BJ (cell line): ENCODE results near the gene EXOSC5. TPM values are rescaled to one million over a fixed set of nuclear protein-coding genes. Genes with fewer than 3 reads are reported as not detected.
"Not testable (repeated sequence)": the region's sequence is repeated elsewhere in the genome, so short reads cannot be mapped to it uniquely, and the experiment has no call there.

Source experiments
- CTCF ChIA-PET: fragments of 350-600 bp; formaldehyde crosslinking; extraction: SDS; loops from one replicate; lab custom pipeline; 2021; ENCODE audit warnings: antibody characterized with exemption, inconsistent platforms; lab: Yijun Ruan, JAX
- POLR2A ChIA-PET: fragments of 300-600 bp; sonication (Branson Sonifier 250); formaldehyde crosslinking; extraction: SDS; loops from one replicate; lab custom pipeline; 2021; ENCODE audit warnings: antibody characterized with exemption; lab: Charles Lee
- DNase-seq: peaks from one replicate; pipeline ENCODE4 v3.0.0-alpha.2; 2011; ENCODE audit warnings: low read depth
- H3K27me3 ChIP-seq: 2 replicates; pipeline ENCODE4 v1.6.0; 2011; ENCODE audit warnings: low read length; ENCODE audit not compliant: control insufficient read depth, insufficient read depth
- H3K36me3 ChIP-seq: 2 replicates; pipeline ENCODE4 v1.5.1; 2011; ENCODE audit warnings: low read length; ENCODE audit not compliant: control insufficient read depth, insufficient read depth
- H3K4me3 ChIP-seq: 2 replicates; pipeline ENCODE4 v1.5.1; 2011; ENCODE audit warnings: low read depth, mild to moderate bottlenecking, control low read depth, low read length
- polyA plus RNA-seq: library from polyadenylated mRNA; depleted of rRNA; stranded (reverse); fragments of >200 nt; gene quantifications from 2 replicates; pipeline ENCODE4 v1.2.3, GENCODE V29; 2011
- TF ChIP-seq, protein P1 (sequence below): IDR thresholded peaks from 2 replicates; pipeline ENCODE4 v1.5.1; 2011; ENCODE audit warnings: low read depth, mild to moderate bottlenecking, control low read depth, inconsistent platforms, low read length, moderate library complexity; ENCODE audit not compliant: insufficient read depth

Gene EXOSC5
- polyA plus RNA-seq, 1 experiment, result 24.7 TPM

DNA sequence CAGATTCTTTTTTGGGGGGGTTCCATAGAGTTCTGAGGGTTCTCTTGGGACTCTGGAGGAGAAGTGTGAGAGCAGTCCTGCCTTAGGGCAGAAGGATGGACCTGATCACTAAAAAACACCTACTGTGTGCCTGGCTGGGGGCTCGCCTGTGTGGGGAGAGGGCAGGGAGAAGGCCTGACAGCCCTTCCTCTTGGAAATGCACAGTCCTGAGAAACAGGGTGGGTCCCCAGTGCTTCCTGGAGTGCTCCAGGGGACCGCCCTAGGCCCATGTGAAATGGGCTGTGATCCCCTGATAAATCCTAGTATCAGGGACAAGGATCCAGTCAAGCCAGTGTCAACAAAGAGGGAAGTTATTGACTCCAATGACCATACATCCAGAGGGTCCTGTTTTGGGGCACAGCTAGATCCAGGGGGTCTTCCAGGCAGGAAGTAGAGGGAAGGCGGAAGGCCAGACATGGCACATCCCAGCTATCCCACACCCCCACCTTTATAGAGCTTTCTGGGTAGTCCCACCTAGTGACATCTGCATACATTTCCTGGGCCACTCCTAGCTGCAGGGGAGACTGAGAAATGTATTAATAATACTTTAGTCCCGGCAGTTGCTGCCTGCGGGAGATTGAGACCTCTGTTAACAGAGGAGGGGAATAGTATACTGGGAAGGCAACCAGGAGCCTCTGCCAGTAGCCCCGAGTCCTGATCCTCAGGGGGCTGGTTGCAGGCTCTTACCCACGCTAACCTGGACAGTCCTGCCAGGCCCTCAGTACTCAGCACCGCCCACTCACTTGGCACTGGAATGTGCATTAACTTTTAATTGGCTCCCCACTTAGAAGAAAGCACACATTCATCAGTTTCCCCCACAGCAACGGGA lies 14.2 kb upstream of the EXOSC5 start:
- no peak for DNase-seq
- H3K36me3 ChIP-seq, result peaks cover 25% of the 10 kb centered on the region
- no peaks in the 10 kb centered on the region for H3K27me3 ChIP-seq
- CTCF ChIA-PET, result no interaction called here
- H3K4me3 ChIP-seq, result no peak overlapping the region
- TF ChIP-seq, protein P1, sequence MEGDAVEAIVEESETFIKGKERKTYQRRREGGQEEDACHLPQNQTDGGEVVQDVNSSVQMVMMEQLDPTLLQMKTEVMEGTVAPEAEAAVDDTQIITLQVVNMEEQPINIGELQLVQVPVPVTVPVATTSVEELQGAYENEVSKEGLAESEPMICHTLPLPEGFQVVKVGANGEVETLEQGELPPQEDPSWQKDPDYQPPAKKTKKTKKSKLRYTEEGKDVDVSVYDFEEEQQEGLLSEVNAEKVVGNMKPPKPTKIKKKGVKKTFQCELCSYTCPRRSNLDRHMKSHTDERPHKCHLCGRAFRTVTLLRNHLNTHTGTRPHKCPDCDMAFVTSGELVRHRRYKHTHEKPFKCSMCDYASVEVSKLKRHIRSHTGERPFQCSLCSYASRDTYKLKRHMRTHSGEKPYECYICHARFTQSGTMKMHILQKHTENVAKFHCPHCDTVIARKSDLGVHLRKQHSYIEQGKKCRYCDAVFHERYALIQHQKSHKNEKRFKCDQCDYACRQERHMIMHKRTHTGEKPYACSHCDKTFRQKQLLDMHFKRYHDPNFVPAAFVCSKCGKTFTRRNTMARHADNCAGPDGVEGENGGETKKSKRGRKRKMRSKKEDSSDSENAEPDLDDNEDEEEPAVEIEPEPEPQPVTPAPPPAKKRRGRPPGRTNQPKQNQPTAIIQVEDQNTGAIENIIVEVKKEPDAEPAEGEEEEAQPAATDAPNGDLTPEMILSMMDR, result no peak
- POLR2A ChIA-PET, result no interaction called here

DNA sequence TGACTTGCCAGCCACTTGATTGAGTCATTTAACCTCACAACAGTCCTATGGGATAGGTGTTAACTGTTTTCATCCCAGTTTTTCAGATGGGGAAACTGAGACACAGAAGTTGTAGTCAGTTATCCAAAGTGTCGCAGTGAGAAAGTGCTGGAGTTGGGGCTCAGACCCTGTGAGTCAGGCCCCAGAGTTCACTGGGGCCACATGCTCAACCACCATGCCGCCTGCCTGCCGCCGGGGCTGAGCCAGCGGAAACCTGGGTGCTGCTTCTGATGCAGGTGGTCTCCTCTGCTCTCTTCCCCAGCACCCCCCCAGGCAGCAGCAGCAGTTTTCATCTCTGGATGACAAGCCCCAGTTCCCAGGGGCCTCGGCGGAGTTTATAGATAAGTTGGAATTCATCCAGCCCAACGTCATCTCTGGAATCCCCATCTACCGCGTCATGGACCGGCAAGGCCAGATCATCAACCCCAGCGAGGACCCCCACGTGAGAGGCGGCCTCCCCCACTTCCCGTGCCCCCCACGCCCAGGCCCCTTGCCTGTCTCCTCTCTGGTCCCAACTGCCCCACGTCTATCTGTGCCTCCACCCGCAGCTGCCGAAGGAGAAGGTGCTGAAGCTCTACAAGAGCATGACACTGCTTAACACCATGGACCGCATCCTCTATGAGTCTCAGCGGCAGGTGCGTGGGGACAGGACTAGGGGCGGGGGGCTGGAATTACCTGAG lies 13.3 kb upstream of the EXOSC5 start:
- Histone ChIP-seq H3K27me3 (no peaks in the 10 kb centered on the region), H3K36me3 (peaks cover 22% of the 10 kb centered on the region), H3K4me3 (no peak overlapping the region)
- ChIA-PET POLR2A (no interaction called here), CTCF (interaction anchor here (1.4 kb wide), 1 partner anchor 18 kb away, joined by 3 read pairs; no protein-coding TSS in a partner anchor)
- DNase-seq, result no peak
- TF ChIP-seq, protein P1, result no peak

DNA sequence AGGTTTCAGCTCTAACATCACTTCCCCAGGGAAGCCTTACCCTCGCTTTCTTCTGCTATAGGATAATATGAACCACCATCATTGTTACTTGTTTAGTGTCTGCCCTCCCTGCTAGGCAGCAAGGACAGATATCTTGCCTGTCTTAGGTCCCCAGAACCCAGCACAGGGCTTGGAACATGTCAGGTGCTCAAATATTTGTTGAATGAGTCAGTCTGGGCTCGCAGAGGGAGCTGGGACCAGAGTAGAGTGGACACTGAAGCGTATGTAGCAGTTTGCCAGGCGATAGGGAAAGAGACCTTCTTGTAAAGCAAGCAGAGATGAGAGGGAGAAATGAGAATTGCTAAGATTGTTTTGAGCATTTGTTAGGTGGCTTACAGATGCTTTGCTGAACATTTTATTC lies 12.1 kb upstream of the EXOSC5 start:
- H3K4me3 ChIP-seq, result no peak overlapping the region
- ChIA-PET CTCF (interaction anchor here (1.4 kb wide), 1 partner anchor 20 kb away, joined by 3 read pairs; no protein-coding TSS in a partner anchor), POLR2A (no interaction called here)
- no peak for DNase-seq
- TF ChIP-seq, protein P1, result no peak
- H3K27me3 ChIP-seq, result no peaks in the 10 kb centered on the region
- peaks cover 16% of the 10 kb centered on the region for H3K36me3 ChIP-seq

DNA sequence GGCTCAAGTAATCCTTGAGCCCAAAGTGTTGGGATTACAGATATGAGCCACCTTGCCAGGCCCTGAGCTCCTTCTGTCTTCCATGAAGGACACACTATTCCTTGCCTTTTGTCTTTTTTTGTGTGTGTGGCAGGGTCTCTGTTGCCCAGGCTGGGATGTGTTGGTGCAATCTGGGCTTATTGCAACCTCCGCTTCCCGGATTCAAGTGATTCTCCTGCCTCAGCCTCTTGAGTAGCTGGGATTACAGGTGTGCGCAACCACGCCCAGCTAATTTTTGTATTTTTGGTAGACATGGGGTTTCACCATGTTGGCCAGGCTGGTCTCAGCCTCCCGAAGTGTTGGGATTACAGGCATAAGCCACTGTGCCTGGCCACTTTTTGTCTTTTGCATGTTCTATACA lies 11.7 kb upstream of the EXOSC5 start:
- CTCF ChIA-PET, result interaction anchor here (0.6 kb wide), 1 partner anchor 17 kb away, joined by 3 read pairs; no protein-coding TSS in a partner anchor
- POLR2A ChIA-PET, H3K27me3 ChIP-seq, DNase-seq, H3K4me3 ChIP-seq: not testable (repeated sequence)
- H3K36me3 ChIP-seq, result peaks cover 16% of the 10 kb centered on the region

DNA sequence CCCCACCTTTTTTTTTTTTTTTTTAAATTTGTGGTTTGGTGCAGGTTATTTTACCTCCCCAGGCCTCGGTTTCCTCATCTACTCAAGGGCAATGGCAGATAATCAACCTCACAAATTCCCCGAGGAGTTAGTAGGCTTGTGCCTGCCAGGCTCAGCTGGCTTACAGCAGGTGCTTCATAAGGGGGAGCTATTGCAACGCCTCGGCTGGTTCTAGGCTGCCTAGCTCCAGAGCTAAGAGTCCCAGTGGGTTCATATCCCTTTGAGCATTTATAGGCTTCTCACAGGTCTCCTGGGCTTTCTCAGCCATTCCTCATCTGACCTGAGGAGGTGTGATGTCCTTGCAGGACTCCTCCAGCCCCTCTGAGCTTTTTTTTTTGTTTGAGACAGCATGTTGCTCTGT lies 11.1 kb upstream of the EXOSC5 start:
- POLR2A ChIA-PET, result no interaction called here

More for the DNA sequence above, 11.1 kb upstream of the EXOSC5 start:
- no peak overlapping the region for H3K4me3 ChIP-seq
- no peaks in the 10 kb centered on the region for H3K27me3 ChIP-seq
- H3K36me3 ChIP-seq, result peaks cover 13% of the 10 kb centered on the region
- DNase-seq, result no peak
- TF ChIP-seq, protein P1, result no peak
- CTCF ChIA-PET, result interaction anchor here (0.6 to 2.5 kb wide), 4 partner anchors 10 to 86 kb away, joined by 3 to 7 read pairs (median 3); no protein-coding TSS in a partner anchor
